HG02970 (cell line): ENCODE measurements around the gene HIPK2.

Experiments used
- ATAC-seq: cut with Tn5 transposase; IDR thresholded peaks from one replicate; pipeline ENCODE4 v1.9.1; 2021; ENCODE audit warnings: mild to moderate bottlenecking, moderate library complexity, moderate number of reproducible peaks; ENCODE audit not compliant: unreplicated experiment, low FRiP score

HIPK2 gene

GRCh38 chr7:139699640-139700504, 77.9 kb downstream of the HIPK2 start:
- ATAC-seq: no peak

GRCh38 chr7:139698844-139699243, 79.0 kb downstream of the HIPK2 start:
- ATAC-seq: no peak

GRCh38 chr7:139698278-139698677, 79.5 kb downstream of the HIPK2 start:
- no peak for ATAC-seq

DNA sequence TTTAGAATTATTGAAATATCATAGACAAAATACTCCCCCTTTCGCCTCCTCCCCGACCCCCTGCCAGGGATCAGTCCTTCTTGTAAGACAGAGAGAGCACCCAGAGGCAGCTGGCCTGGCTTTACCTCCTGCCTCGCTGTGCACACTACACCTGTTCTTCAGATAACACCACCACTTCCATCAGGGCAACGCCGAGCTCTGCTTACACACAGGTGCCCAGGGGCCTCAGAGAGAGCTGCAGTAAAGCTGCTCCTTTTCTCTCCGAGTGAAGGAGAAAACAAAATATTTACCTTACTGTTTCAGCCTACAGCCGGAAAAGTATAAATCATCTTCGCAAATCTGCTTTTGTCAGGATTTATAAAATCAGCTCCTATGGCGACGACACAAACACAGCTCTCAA, 80.7 kb downstream of the HIPK2 start:
- no peak for ATAC-seq

DNA sequence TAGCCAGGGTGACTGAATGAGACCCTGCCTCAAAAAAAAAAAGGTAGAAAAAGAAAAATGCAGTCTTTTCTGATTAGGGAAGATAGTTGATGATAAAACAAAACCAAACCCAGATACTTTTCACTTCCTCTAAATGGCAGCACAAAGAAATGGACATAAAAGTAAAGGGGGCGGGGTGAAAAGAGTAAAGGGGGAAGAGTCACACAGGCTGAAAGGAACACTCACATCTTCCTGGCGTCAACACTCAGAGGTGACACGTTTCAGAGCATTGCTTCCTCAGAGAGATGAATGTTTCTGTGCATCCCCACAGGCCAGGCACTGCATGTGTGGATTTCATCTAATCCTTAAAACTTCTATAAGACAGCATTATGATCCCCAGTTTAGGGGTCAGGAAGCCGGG, 81.2 kb downstream of the HIPK2 start:
- ATAC-seq: no peak

GRCh38 chr7:139695588-139695987, 82.2 kb downstream of the HIPK2 start:
- no peak for ATAC-seq

GRCh38 chr7:139695051-139695450, 82.7 kb downstream of the HIPK2 start:
- no peak for ATAC-seq

DNA sequence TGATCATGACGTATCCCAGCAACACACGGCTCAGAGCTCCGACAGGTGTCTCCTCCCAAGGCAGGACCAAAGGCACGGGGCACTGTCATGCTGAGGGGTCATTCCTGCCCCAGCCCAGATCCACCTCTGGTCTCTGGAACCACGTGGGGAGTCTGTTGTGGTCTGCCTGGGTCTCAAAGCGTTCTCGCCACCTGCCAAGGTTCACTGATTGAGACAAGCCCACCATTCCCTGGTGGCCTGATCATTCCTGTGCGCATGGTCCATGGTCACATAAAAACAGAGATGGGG, 83.5 kb downstream of the HIPK2 start:
- ATAC-seq: no peak

- no peak for ATAC-seq
These were observed 84.0 kb downstream of the HIPK2 start for GRCh38 chr7:139693651-139694388.

- no peak for ATAC-seq
These were observed 85.1 kb downstream of the HIPK2 start for GRCh38 chr7:139692723-139693122.

GRCh38 chr7:139691253-139691781, 86.5 kb downstream of the HIPK2 start:
- ATAC-seq: no peak

DNA sequence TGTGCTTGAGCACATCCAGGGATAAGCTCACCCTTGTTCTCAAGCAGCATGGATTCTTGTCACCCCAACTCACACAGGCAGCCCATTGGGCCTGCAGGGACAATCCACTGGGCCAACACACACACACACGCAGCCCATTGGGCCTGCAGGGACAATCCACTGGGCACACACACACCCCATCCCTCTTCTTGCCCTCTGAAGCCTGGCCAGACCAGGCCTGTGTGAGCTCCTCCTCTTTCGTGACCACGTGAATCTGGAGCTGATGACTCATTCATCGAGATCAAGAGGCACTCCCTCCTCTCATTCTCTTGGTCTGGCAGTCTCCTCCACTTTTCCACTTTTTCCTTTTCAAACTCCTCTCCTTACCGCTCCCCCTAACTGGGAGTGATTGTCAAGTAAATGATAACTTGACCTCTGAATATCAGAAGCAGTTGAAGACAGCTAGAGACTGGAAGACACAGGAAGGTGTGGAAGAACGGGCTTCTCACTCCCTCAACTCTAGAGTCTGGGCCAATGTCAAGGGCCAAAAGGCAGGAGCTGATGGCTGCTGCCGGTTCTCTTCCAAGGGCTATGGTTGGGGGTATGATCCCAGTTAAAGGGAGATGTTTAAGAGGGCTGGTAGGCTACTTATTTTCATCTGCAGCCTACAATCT, 89.7 kb downstream of the HIPK2 start:
- no peak for ATAC-seq

GRCh38 chr7:139687211-139687954, 90.4 kb downstream of the HIPK2 start:
- ATAC-seq: no peak

DNA sequence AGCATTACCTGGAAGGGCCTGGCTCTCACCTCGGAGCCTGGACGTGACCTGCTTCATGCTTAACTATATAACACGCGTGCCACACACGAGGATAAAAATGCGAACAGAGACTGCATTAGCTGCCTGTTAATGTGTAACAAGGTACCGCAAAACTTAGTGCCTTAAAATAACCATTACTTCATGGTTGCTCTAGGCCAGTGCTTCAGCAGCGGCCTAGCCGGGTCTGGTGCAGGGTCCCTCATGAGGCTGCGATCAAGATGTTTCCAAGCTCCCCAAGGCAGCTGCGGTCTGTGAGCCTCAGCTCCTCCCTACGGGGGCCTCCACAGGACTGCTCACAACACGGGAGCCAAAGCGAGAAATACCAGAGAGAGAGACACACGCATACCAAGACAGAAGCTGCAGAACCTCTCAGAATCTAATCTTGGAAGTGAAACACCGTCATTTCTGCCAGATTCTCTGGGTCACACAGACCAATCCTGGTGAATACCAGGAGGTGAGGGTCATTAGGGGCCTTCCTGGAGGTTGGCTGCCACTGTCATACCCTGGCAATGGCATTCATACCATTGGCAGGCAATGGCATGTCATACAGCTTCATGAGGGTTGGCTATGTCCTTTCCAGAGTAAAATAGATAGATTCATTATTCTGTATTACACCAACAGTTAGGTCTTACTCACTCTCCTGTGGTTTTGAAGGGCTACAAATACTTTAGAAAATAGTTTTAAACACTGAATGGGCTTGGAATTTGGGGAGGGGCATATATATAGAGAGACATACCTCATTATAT, 94.5 kb downstream of the HIPK2 start:
- ATAC-seq: no peak

GRCh38 chr7:139682136-139683013, 95.4 kb downstream of the HIPK2 start:
- ATAC-seq: no peak

GRCh38 chr7:139681812-139682135, 96.0 kb downstream of the HIPK2 start:
- no peak for ATAC-seq

- no peak for ATAC-seq
These were observed 96.4 kb downstream of the HIPK2 start for GRCh38 chr7:139681463-139681755.

GRCh38 chr7:139680676-139681462, 96.9 kb downstream of the HIPK2 start:
- no peak for ATAC-seq
